Mesangial cell (primary cell): ENCODE measurements around the gene PAQR4. TPM values are rescaled to one million over a fixed set of nuclear protein-coding genes. Genes with fewer than 3 reads are reported as not detected.

Experiments
- total RNA-seq: library from RNA; depleted of rRNA; stranded (reverse); fragments of >200 nt; gene quantifications from 2 replicates; pipeline ENCODE4 v1.2.3, GENCODE V29; 2015

Gene PAQR4
- 6.5 and 22.5 TPM in 2 replicates for total RNA-seq

GRCh38 chr16:2968738-2969544 lies at the start of gene PAQR4:
TSS of gene PAQR4 (plus strand) at chr16:2969348. CDS start at chr16:2969675, 327 bp downstream.

DNA sequence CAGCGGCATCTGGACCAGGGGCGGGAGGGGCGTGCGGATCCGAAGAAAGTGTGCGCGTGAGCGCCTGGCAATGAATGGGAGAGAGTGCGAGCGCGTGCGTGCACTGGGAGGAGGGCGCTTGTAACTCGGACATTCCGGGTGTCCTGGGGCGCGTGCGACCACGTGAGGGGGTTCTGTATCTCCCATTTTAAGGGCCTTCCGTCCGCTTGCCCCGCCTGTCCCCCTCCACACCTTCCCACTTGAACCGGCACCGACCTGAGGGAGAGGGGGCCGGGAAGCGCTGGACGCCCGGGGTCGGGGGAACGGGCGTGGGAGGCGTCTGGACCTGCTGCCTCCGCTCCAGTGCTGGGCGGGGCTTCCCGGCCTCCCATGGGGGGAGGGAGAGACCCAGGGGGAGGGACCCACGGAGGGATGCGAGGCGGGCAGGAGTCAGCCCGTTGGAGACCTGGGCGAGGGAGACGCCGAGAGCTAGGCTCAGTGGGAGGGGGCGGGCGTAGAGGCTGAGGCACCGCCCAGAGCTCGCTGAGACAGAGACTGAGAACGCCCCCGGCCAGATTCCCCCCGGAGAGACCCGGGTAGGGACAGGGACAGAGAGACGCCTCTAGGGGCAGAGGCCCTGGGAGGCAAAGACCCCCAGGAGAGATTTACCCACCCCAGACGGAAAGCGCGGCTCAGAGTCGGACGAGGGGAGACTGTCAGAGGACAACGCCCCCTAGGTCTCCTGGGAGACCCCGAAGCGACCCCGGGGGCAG lies 5.2 kb upstream of the PAQR4 start, which contains the start of gene KREMEN2:
KREMEN2 (plus strand) TSS at position 553 of the 752 bp plus-strand sequence. CDS start 246 bp downstream, outside the sequence.

GRCh38 chr16:2980227-2981176 lies 11.4 kb downstream of the PAQR4 start, which contains the start of gene PKMYT1:
TSS of gene PKMYT1 (minus strand) at chr16:2980446. CDS start at chr16:2979657, 789 bp downstream.

DNA sequence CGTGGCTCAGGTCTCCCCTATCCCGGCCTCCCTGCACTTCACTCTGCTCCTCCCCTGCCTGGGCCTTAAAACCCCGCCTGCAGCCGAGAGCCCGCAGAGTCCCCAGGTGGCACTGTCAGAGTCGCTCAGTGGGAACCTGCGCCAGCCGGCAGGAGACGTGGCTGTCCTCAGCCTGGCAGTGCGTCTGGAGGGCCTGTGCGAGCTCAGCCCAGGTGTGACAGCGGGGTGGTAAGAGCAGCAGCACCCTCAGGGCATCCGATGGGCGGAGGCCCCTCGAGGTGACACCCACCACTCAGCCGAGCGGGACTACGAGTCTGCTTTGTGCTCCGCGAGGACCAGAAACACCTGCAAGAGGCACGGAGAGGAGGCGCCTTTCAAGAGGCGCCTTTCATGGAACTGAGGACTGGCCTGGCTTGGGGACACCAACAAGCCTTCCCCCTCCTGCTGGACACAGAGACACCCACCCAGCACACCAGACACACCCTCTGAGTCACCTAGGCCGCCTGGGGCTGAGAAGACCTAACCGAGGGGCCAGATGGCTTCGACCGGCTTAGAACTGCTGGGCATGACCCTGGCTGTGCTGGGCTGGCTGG lies 43.8 kb downstream of the PAQR4 start, which contains the start of gene CLDN9:
CLDN9 (plus strand) TSS at position 96 of the 593 bp plus-strand sequence; CDS start at position 536, 440 bp downstream.

GRCh38 chr16:3017794-3018506 lies 48.8 kb downstream of the PAQR4 start, which contains the start of gene CLDN6:
TSS of gene CLDN6 (minus strand) at chr16:3018183. CDS start at chr16:3016021, 2,162 bp downstream.

DNA sequence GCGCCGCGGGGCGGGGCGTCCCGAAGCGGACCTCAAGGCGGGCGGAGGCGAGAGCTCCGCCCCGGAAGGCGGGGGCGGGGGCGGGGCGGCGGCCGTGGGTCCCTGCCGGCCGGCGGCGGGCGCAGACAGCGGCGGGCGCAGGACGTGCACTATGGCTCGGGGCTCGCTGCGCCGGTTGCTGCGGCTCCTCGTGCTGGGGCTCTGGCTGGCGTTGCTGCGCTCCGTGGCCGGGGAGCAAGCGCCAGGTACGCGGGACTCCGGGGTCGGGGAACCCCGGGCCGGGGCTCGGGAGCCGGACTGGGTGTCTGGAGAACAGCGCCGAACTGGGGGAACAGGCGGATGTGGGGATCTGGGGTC lies 51.1 kb downstream of the PAQR4 start, which contains the start of gene TNFRSF12A:
TNFRSF12A (plus strand) TSS at position 122 of the 357 bp plus-strand sequence; CDS start at position 152, 30 bp downstream.

Other genes starting within 250 kb of the PAQR4 start
- 1.3 and 2.0 TPM in 2 replicates for gene PRSS27, start 249.1 kb upstream of the PAQR4 start, total RNA-seq
- 141 and 191 TPM in 2 replicates for gene SRRM2, start 216.7 kb upstream of the PAQR4 start, total RNA-seq
- gene ELOB, start 192.1 kb upstream of the PAQR4 start, total RNA-seq = 364 and 485 TPM in 2 replicates
- gene PRSS33, start 181.8 kb upstream of the PAQR4 start, total RNA-seq = not detected in 2 replicates
- not detected in 2 replicates for gene PRSS41, start 170.9 kb upstream of the PAQR4 start, total RNA-seq
- 0.25 and 1.6 TPM in 2 replicates for gene PRSS21, start 152.1 kb upstream of the PAQR4 start, total RNA-seq
- gene ZG16B, start 139.0 kb upstream of the PAQR4 start, total RNA-seq = 1.1 and 1.3 TPM in 2 replicates
- gene PRSS22, start 111.2 kb upstream of the PAQR4 start, total RNA-seq = 1.1 TPM in 1 of 2 replicates, not detected in the other
- gene FLYWCH2, start 86.1 kb upstream of the PAQR4 start, total RNA-seq = 73.0 and 87.7 TPM in 2 replicates
- gene FLYWCH1, start 57.4 kb upstream of the PAQR4 start, total RNA-seq = 46.4 and 54.1 TPM in 2 replicates
- 0.81 and 4.9 TPM in 2 replicates for gene KREMEN2, start 5.1 kb upstream of the PAQR4 start, total RNA-seq
- gene PKMYT1, start 11.1 kb downstream of the PAQR4 start, total RNA-seq = 6.3 and 101 TPM in 2 replicates
- under 0.01 TPM in 1 of 2 replicates, not detected in the other for gene CLDN9, start 43.6 kb downstream of the PAQR4 start, total RNA-seq
- 31.8 and 63.8 TPM in 2 replicates for gene CLDN6, start 48.8 kb downstream of the PAQR4 start, total RNA-seq
- 630 and 760 TPM in 2 replicates for gene TNFRSF12A, start 51.0 kb downstream of the PAQR4 start, total RNA-seq
- 61.8 and 378 TPM in 2 replicates for gene HCFC1R1, start 54.6 kb downstream of the PAQR4 start, total RNA-seq
- gene THOC6, start 54.7 kb downstream of the PAQR4 start, total RNA-seq = 32.4 and 43.7 TPM in 2 replicates
- gene BICDL2, start 67.6 kb downstream of the PAQR4 start, total RNA-seq = not detected in 2 replicates
- gene MMP25, start 77.2 kb downstream of the PAQR4 start, total RNA-seq = under 0.01 and 0.13 TPM in 2 replicates
- gene IL32, start 96.3 kb downstream of the PAQR4 start, total RNA-seq = 128 and 172 TPM in 2 replicates
- gene ZSCAN10, start 129.9 kb downstream of the PAQR4 start, total RNA-seq = not detected in 2 replicates
- 15.8 and 25.9 TPM in 2 replicates for gene ZNF205, start 143.2 kb downstream of the PAQR4 start, total RNA-seq
- gene ZNF213, start 165.7 kb downstream of the PAQR4 start, total RNA-seq = 5.9 and 9.9 TPM in 2 replicates
- gene OR1F1, start 218.9 kb downstream of the PAQR4 start, total RNA-seq = not detected in 2 replicates